Tibial nerve (tissue), 3 donors: Measurements from ENCODE around the gene RMP24.

Source experiments
- CTCF ChIP-seq, 5 experiments: fragments of 200-600 bp in 3 of 5; fragments of 450-650 bp in 2 of 5; sonication (generic) in 3 of 5; IDR thresholded peaks; one replicate each; pipeline ENCODE4 v1.5.1; 2016 to 2019; ENCODE audit warnings: antibody characterized with exemption in 5 of 5, mild to moderate bottlenecking in 3 of 5, moderate library complexity in 2 of 5
- POLR2A ChIP-seq, 2 donors: fragments of 450-650 bp; IDR thresholded peaks; one replicate each; pipeline ENCODE4 v1.6.1; 2017; ENCODE audit warnings: antibody characterized with exemption in 2 of 2, mild to moderate bottlenecking in 2 of 2, moderate library complexity in 2 of 2

- no peak for TF ChIP-seq POLR2A (IDR thresholded peaks at IDR 0.05)
- no peak for TF ChIP-seq CTCF (IDR thresholded peaks at IDR 0.05)
These were observed 45.0 kb upstream of the RMP24 start for GRCh38 chr18:35927430-35927829.
